Neural progenitor cell (in vitro differentiated cells): Measurements from ENCODE around the gene DDHD1. TPM values are rescaled to one million over a fixed set of nuclear protein-coding genes. Genes with fewer than 3 reads are reported as not detected.
A peak's percentile ranks its signal among the peaks of the same experiment; 100 is the strongest.

Source experiments
- DNase-seq: peaks from one replicate; pipeline ENCODE4 v3.0.0-alpha.2; 2016; ENCODE audit warnings: low spot score
- H2AFZ ChIP-seq: fragments of 200-600 bp; sonication (generic); replicated peaks from 2 replicates; pipeline ENCODE4 v1.6.1; 2016; ENCODE audit warnings: antibody characterized with exemption
- H3F3A ChIP-seq: fragments of 200-600 bp; sonication (generic); 2 replicates; pipeline ENCODE4 v1.6.1; 2016; ENCODE audit warnings: antibody characterized with exemption, low read depth
- H3K27ac ChIP-seq: fragments of 200-600 bp; sonication (generic); 2 replicates; pipeline ENCODE4 v1.5.1; 2016; ENCODE audit warnings: mild to moderate bottlenecking
- H3K27me3 ChIP-seq: fragments of 200-600 bp; sonication (generic); 2 replicates; pipeline ENCODE4 v1.6.1; 2016; ENCODE audit warnings: mild to moderate bottlenecking, moderate library complexity
- H3K36me3 ChIP-seq: fragments of 200-600 bp; sonication (generic); 2 replicates; pipeline ENCODE4 v1.5.1; 2016
- H3K4me1 ChIP-seq: fragments of 200-600 bp; sonication (generic); 2 replicates; pipeline ENCODE4 v1.6.1; 2016; ENCODE audit warnings: mixed run types
- H3K4me2 ChIP-seq: fragments of 200-600 bp; sonication (generic); 2 replicates; pipeline ENCODE4 v1.6.1; 2016
- H3K4me3 ChIP-seq: fragments of 200-600 bp; sonication (generic); 2 replicates; pipeline ENCODE4 v1.5.1; 2016
- H3K79me2 ChIP-seq: fragments of 200-600 bp; sonication (generic); 2 replicates; pipeline ENCODE4 v1.6.1; 2016; ENCODE audit warnings: low read depth
- H3K9ac ChIP-seq: fragments of 200-600 bp; sonication (generic); 2 replicates; pipeline ENCODE4 v1.6.1; 2016
- H3K9me3 ChIP-seq: fragments of 200-600 bp; sonication (generic); 2 replicates; pipeline ENCODE4 v1.5.1; 2016; ENCODE audit warnings: low read depth
- H4K20me1 ChIP-seq: fragments of 200-600 bp; sonication (generic); 2 replicates; pipeline ENCODE4 v1.6.1; 2016; ENCODE audit warnings: low read depth
- H3K27ac Mint-ChIP-seq: 3 replicates; pipeline ENCODE4 v1.8.0; 2021; ENCODE audit warnings: mixed read lengths
- H3K27me3 Mint-ChIP-seq: 2 replicates; pipeline ENCODE4 v1.8.0; 2022; ENCODE audit warnings: low read depth, mild to moderate bottlenecking, inconsistent platforms, moderate library complexity, mixed read lengths; ENCODE audit not compliant: insufficient read depth
- H3K36me3 Mint-ChIP-seq: 3 replicates; pipeline ENCODE4 v1.8.0; 2021; ENCODE audit warnings: mixed read lengths
- H3K4me1 Mint-ChIP-seq: 3 replicates; pipeline ENCODE4 v1.8.0; 2021; ENCODE audit warnings: mixed read lengths
- H3K4me3 Mint-ChIP-seq: 3 replicates; pipeline ENCODE4 v1.8.0; 2021; ENCODE audit warnings: mild to moderate bottlenecking, moderate library complexity, mixed read lengths
- H3K9me3 Mint-ChIP-seq: 3 replicates; pipeline ENCODE4 v1.8.0; 2020; ENCODE audit warnings: mixed read lengths
- CTCF ChIP-seq: fragments of 200-600 bp; sonication (generic); IDR thresholded peaks from 2 replicates; pipeline ENCODE4 v1.5.1; 2017; ENCODE audit warnings: antibody characterized with exemption, mild to moderate bottlenecking
- EZH2 ChIP-seq: fragments of 200-600 bp; sonication (generic); IDR thresholded peaks from 2 replicates; pipeline ENCODE4 v1.6.1; 2017; ENCODE audit warnings: antibody characterized with exemption, mild to moderate bottlenecking, moderate library complexity
- EZH2phosphoT487 ChIP-seq: fragments of 200-600 bp; sonication (generic); IDR thresholded peaks from 2 replicates; pipeline ENCODE4 v1.6.1; 2017; ENCODE audit warnings: antibody characterized with exemption
- total RNA-seq: library from RNA; depleted of rRNA; stranded (reverse); fragments of >200 nt; gene quantifications from 2 replicates; pipeline ENCODE4 v1.2.3, GENCODE V29; 2015; ENCODE audit warnings: low replicate concordance

DDHD1 gene
- total RNA-seq, 1 donor from 2014 or later, result 30.2 TPM

DNA sequence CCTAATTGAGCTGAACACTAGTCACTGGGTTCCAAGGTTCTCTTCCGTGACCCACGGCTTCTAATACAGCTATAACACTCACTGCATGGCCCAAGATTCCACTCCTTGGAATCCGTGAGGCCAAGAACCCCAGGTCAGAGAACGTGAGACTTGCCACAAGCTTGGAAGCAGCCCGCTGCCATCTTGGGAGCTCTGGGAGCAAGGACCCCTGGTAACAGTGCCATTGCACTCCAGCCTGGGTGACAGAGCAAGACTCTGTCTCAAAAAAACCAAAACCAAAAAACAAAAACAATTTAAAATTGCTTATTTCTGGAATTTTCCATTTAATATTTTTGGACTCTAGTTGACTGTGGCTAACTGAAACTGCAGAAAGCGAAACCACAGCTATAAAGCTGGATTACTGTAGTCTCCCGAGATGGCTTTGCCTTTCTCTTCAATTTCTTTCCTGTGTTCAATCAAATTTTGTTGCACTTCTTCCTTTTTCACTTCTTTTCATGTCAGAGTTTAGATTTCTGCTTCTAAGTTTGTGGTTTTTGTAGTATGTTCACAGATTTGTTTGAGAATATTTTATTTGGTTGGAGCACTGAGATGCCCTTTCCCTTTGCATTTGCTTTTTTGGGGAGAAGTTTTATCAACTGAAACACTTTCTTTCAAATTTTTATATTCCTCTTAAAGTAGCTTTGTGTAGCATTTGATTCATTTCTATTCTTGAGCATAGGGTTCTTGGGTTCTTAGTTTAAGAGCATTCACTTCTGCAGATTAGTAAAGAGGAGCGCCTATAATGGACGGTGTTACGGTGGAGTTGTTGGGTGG is 44.6 kb downstream of the DDHD1 start:
- Mint-ChIP-seq H3K4me1 (no peaks in the 10 kb centered on the region), H3K9me3 (peaks cover 16% of the 10 kb centered on the region), H3K36me3 (peaks cover 10% of the 10 kb centered on the region), H3K4me3 (no peak overlapping the region), H3K27ac (no peak overlapping the region), H3K27me3 (no peaks in the 10 kb centered on the region)
- Histone ChIP-seq H3K79me2 (peaks cover 16% of the 10 kb centered on the region), H4K20me1 (no peaks in the 10 kb centered on the region), H3K4me2 (no peak overlapping the region), H3K9me3 (no peaks in the 10 kb centered on the region), H3K36me3 (peaks cover 5% of the 10 kb centered on the region), H3K27me3 (no peaks in the 10 kb centered on the region), H2AFZ (no peak overlapping the region), H3K9ac (no peak overlapping the region), H3F3A (no peaks in the 10 kb centered on the region), H3K4me3 (no peak overlapping the region), H3K27ac (peak overlapping the region; percentile 20), H3K4me1 (peaks cover 11% of the 10 kb centered on the region)
- TF ChIP-seq EZH2phosphoT487 (no peak), CTCF (no peak)
- DNase-seq, result no peak

- Histone ChIP-seq H3K4me1 (peaks cover 11% of the 10 kb centered on the region), H3K9ac (no peak overlapping the region), H3K79me2 (peaks cover 7% of the 10 kb centered on the region), H2AFZ (no peak overlapping the region), H3K4me2 (no peak overlapping the region), H3K27ac (no peak overlapping the region), H3K9me3 (no peaks in the 10 kb centered on the region), H3F3A (no peaks in the 10 kb centered on the region), H3K36me3 (peaks cover 5% of the 10 kb centered on the region), H4K20me1 (no peaks in the 10 kb centered on the region), H3K27me3 (no peaks in the 10 kb centered on the region), H3K4me3 (no peak overlapping the region)
- DNase-seq, result no peak
- Mint-ChIP-seq H3K27me3 (no peaks in the 10 kb centered on the region), H3K27ac (no peak overlapping the region), H3K4me1 (no peaks in the 10 kb centered on the region), H3K4me3 (no peak overlapping the region), H3K36me3 (peaks cover 14% of the 10 kb centered on the region), H3K9me3 (peaks cover 16% of the 10 kb centered on the region)
- no peak for TF ChIP-seq EZH2phosphoT487
- TF ChIP-seq EZH2, result no peak
- no peak for TF ChIP-seq CTCF
These were observed 46.4 kb downstream of the DDHD1 start for GRCh38 chr14:53106768-53107167.

DNA sequence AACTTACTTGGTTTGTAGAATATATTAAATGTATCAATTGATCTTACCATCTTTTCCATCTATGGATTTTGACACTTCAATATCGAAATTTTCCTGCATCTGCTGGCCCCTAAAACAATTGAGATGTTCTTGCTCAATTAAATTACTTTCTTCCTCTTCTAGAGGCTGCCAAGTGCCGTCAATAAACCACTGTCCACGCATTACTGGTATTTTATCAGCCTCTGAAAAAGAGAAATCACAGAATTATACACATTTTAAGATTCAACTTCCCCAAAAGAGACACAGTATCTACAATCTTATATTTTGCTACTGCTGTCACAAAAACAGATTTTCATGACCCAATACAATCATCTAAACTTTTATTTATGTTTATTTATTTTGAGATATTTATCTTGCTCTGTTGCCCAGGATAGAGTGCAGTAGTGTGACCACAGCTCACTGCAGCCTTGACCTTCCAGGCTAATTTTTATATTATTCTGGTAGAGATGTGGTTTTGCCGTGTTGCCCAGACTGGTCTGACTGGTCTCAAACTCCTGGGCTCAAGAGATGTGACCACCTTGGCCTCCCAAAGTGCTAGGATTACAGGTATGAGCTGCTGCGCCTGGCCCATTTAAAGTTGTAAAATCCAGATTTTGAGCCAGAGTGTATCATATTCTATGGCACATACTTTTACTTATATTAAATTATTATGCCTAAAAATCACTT is 49.3 kb downstream of the DDHD1 start:
- Mint-ChIP-seq H3K9me3 (peaks cover 16% of the 10 kb centered on the region), H3K4me3 (no peak overlapping the region), H3K36me3 (peaks cover 16% of the 10 kb centered on the region), H3K4me1 (no peaks in the 10 kb centered on the region), H3K27ac (no peak overlapping the region), H3K27me3 (no peaks in the 10 kb centered on the region)
- Histone ChIP-seq H3K4me3 (no peak overlapping the region), H3F3A (no peaks in the 10 kb centered on the region), H3K4me1 (peaks cover under 1% of the 10 kb centered on the region), H3K9ac (no peak overlapping the region), H2AFZ (no peak overlapping the region), H3K27ac (no peak overlapping the region), H3K4me2 (no peak overlapping the region), H3K36me3 (peaks cover 9% of the 10 kb centered on the region), H4K20me1 (no peaks in the 10 kb centered on the region), H3K27me3 (no peaks in the 10 kb centered on the region), H3K9me3 (no peaks in the 10 kb centered on the region), H3K79me2 (no peaks in the 10 kb centered on the region)
- TF ChIP-seq EZH2phosphoT487, result no peak
- DNase-seq, result no peak

GRCh38 chr14:53093206-53093605 is 59.9 kb downstream of the DDHD1 start:
- DNase-seq, result no peak
- TF ChIP-seq CTCF, result no peak
- no peak for TF ChIP-seq EZH2phosphoT487
- TF ChIP-seq EZH2, result no peak
- H3K9ac ChIP-seq, result no peak overlapping the region
- H3K4me1 ChIP-seq, result no peaks in the 10 kb centered on the region
- no peaks in the 10 kb centered on the region for H3K9me3 ChIP-seq
- H3K9me3 Mint-ChIP-seq, result peaks cover 14% of the 10 kb centered on the region
- H3K4me1 Mint-ChIP-seq, result no peaks in the 10 kb centered on the region
- H3K36me3 ChIP-seq, result peaks cover 7% of the 10 kb centered on the region
- H3K4me3 Mint-ChIP-seq, result no peak overlapping the region
- H2AFZ ChIP-seq, result no peak overlapping the region
- H4K20me1 ChIP-seq, result no peaks in the 10 kb centered on the region
- no peak overlapping the region for H3K4me3 ChIP-seq
- H3F3A ChIP-seq, result peaks cover 1% of the 10 kb centered on the region
- H3K27ac Mint-ChIP-seq, result no peak overlapping the region
- peaks cover 37% of the 10 kb centered on the region for H3K36me3 Mint-ChIP-seq
- H3K4me2 ChIP-seq, result no peak overlapping the region
- no peaks in the 10 kb centered on the region for H3K27me3 ChIP-seq
- no peak overlapping the region for H3K27ac ChIP-seq
- H3K79me2 ChIP-seq, result no peaks in the 10 kb centered on the region
- H3K27me3 Mint-ChIP-seq, result no peaks in the 10 kb centered on the region
